Fibroblast of villous mesenchyme (primary cell): Measurements from ENCODE around the gene C18orf54. TPM values are rescaled to one million over a fixed set of nuclear protein-coding genes. Genes with fewer than 3 reads are reported as not detected.

ENCODE experiments used
- DNase-seq: peaks from one replicate; pipeline ENCODE4 v3.0.0-alpha.2; 2010; ENCODE audit warnings: low read depth
- H3K4me3 ChIP-seq: 2 replicates; pipeline ENCODE4 v1.5.1; 2011; ENCODE audit warnings: low read depth, mild to moderate bottlenecking, low read length
- total RNA-seq: library from RNA; depleted of rRNA; stranded (reverse); fragments of >200 nt; gene quantifications from 2 replicates; pipeline ENCODE4 v1.2.3, GENCODE V29; 2012
- TF ChIP-seq, protein P1 (sequence below): IDR thresholded peaks from 2 replicates; pipeline ENCODE4 v1.5.1; 2012; ENCODE audit warnings: low read depth, mild to moderate bottlenecking, low read length; ENCODE audit not compliant: insufficient read depth

C18orf54 gene
- total RNA-seq, 1 donor: 6.0 TPM

DNA sequence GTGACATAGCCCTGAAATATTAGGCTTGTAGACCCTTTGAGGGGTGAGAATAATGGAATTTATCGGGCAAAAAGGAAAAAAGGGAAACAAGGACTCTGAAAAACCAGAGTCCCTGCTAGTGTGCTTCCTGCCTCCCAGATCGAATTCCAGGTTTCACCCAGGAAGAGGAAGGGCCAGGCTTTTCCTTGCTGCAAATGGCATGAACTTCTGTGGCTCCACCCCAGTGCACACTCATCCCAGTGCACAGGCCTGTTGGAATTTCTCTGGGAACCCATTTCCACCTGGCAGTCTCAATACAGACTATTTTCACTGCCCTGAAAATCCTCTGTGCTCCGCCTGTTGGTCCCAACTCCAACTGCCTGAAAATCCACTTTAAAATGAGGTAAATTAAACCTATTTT lies 29.9 kb downstream of the C18orf54 start:
- no peak overlapping the region for H3K4me3 ChIP-seq
- TF ChIP-seq, protein P1, sequence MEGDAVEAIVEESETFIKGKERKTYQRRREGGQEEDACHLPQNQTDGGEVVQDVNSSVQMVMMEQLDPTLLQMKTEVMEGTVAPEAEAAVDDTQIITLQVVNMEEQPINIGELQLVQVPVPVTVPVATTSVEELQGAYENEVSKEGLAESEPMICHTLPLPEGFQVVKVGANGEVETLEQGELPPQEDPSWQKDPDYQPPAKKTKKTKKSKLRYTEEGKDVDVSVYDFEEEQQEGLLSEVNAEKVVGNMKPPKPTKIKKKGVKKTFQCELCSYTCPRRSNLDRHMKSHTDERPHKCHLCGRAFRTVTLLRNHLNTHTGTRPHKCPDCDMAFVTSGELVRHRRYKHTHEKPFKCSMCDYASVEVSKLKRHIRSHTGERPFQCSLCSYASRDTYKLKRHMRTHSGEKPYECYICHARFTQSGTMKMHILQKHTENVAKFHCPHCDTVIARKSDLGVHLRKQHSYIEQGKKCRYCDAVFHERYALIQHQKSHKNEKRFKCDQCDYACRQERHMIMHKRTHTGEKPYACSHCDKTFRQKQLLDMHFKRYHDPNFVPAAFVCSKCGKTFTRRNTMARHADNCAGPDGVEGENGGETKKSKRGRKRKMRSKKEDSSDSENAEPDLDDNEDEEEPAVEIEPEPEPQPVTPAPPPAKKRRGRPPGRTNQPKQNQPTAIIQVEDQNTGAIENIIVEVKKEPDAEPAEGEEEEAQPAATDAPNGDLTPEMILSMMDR: no peak
- no peak for DNase-seq

DNA sequence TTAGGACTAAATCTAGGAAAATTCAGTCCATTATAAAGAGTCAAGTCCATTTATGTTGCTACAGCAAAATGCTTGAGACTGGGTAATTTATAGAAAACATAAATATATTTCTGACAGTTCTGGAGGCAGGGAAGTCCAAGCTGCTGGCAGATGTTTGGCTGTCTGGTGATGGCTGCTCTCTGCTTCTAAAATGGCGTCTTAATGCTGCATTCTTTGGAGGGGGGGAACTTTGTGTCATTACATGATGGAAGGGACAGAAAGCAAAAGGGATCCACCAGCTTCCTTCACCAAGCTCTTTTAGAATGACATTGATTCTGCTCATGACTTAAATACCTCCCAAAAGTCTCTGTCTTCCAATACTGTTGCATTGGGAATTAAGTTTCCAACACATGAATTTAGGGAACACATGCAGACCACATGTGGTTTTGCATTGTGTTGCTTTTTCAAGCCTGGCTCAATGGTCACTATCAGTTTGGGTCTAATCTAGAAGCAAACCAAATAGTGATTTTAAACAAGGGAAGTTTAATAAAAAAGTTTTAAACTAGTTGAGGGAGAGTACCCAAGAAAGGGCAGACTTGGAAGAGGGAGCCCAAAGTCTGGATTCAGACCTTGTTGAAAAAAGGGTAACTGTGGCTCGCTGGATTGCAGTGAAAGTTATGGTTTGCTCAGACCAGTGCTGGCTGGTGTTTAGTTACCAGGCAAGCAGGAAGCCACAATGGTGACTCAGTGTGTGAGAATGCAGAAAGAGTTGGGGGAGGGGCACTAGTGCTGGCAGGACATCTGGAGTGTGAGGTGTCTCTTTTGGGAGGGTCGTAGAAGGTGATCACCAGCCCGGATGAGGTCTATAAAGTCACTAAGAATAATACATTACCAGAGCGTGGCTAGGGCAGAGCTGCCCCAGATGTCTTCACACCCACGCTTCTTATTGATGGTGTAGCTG lies 30.8 kb downstream of the C18orf54 start:
- H3K4me3 ChIP-seq: no peak overlapping the region
- TF ChIP-seq, protein P1: no peak
- peak; percentile 80 for DNase-seq

DNA sequence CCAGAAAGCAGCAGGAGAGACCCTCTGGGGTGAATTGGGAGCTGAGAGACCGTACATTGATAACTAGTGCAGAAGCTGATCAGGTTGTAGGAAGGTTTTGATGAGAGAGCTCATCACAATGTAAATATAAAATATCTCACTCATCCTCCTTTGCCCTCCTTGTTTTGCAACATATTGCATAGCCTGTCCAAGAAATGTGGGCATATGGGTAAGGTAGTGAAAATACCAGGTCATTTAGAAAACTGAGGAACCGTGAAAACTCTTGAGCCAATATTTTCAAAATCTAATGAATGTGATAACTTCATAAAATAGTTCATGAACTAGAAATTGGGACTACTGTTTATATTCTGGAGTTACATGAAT lies 31.4 kb downstream of the C18orf54 start:
- TF ChIP-seq, protein P1: no peak
- DNase-seq: no peak
- H3K4me3 ChIP-seq: no peak overlapping the region

DNA sequence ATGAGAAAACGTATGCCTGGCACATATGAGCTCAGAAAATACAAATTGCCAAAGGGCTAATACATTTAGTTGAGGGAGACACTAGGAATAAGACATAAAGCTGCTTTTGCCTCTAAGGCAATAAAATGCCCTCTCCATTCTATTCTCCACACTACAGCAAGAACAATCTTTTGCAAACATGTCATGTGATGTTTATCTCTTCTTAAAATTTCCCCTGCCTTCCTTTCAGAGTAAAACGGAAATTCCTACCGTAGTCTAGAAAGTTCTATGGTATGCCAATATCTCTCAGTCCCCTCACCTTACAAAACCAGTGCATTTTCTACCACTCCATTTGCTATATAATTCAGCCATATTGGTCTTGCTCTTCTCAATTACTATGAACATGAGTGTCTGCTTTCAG lies 33.1 kb downstream of the C18orf54 start:
- H3K4me3 ChIP-seq: no peak overlapping the region
- no peak for DNase-seq
- TF ChIP-seq, protein P1: no peak

DNA sequence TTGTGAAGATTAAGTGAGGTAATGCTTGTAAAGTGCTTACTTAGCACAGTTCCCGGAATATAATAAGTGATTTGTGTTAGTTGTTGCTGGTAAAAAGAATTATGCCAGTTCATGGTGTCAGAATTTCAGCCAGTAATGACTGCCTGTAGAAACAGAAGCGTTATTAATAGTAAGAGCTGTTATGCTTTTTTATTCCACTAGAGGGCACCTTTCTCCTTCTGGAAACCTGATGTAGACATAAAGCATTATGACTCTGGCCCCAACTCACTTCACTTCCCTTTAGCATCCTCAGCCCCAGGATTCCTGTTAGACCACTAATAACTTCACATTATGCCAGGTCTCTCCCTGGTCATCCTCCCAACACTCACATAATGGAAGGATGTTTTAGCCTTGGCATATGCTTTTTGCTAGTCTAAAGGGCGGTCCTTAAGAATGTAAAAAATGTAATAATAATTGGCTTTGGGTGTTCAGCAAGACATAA lies 34.9 kb downstream of the C18orf54 start:
- peak; percentile 71 for DNase-seq
- H3K4me3 ChIP-seq: no peak overlapping the region
- TF ChIP-seq, protein P1: peak; percentile 72

DNA sequence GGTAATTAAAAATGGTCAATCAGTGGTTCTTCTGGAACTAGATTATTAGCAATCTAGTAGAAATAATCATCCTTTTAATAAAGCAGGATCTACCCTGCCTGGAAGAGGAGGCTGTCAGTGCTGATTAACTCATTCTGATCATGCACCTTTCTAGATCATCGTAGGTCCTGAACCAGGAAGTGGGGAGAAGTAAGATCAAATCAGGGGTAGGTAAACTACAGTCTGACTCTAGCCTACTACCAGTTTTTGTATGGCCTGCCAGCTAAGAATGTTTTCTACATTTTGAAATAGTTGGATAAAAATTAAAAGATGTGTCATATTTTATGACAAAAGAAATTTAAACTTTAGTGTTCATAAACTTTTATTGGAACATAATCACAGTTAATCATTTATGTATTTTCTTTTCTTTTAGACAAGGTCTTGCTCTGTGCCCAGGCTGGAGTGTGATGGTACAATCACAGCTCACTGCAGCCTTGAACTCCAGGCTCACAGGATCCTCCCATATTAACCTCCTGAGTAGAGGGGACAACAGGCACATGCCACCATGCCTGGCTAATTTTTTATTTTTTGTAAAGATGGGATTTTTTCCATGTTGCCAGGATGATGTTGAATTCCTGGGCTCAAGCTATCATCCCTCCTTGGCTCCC lies 36.1 kb downstream of the C18orf54 start:
- H3K4me3 ChIP-seq: no peak overlapping the region
- TF ChIP-seq, protein P1: no peak
- DNase-seq: no peak
